ENCODE data around the gene HDAC3.

DNA sequence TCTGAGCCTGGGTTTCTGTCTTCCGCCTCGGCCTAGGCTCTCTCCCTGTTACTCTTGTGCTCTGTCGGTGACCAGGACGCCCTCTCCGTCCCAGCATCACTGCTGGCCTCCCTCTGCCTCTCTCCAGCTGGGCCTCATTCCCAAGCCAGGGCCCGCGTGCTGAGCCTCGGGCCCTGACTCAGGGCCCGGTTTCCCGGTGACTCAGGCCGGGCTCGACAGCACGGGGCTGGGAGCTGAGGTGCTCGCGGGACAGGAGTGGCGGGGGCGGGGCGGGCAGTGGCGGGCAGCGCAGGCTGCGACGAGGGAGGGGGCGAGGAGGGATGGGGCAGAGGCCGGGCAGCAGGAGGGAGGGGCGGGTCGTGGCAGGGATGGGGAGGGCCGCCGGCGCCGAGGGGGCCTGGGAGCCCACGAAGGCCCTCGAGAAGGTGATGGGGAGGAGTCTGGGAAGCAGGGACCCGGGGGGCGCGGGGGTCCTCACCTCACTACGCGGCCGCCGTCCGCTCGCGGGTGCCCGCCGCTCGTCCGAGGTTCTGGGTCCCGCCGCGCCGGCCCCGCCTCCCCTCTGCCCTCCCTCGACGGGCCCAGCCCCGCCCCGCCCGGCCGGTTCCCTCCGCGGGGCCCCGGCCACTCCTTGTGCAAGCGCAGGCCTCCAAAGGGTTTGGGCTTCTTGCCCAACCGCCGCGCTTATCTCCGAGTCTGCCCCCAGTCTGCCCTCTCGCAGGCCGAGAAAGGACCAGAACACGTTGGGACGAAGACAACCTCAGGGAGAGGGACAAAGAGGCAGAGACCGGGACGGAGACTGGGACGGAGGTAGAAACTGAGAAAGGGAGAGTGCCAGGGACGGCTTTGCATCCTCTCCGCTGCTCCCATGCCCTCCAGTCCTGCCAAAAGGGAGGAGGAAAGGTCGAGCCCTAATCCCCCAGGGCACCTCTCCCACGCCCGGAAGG is 45.3 kb upstream of the HDAC3 start, which contains the start of gene ARAP3:
- TF ChIP-seq, protein P1, sequence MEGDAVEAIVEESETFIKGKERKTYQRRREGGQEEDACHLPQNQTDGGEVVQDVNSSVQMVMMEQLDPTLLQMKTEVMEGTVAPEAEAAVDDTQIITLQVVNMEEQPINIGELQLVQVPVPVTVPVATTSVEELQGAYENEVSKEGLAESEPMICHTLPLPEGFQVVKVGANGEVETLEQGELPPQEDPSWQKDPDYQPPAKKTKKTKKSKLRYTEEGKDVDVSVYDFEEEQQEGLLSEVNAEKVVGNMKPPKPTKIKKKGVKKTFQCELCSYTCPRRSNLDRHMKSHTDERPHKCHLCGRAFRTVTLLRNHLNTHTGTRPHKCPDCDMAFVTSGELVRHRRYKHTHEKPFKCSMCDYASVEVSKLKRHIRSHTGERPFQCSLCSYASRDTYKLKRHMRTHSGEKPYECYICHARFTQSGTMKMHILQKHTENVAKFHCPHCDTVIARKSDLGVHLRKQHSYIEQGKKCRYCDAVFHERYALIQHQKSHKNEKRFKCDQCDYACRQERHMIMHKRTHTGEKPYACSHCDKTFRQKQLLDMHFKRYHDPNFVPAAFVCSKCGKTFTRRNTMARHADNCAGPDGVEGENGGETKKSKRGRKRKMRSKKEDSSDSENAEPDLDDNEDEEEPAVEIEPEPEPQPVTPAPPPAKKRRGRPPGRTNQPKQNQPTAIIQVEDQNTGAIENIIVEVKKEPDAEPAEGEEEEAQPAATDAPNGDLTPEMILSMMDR (IDR thresholded peaks at IDR 0.05), result no peak
- no peak for TF ChIP-seq EZH2 (IDR thresholded peaks at IDR 0.05; ENCODE audit: borderline replicate concordance, insufficient read depth, low read depth, low read length, poor library complexity, severe bottlenecking)

Data from B cell (primary cell).